H1 (cell line): Measurements from ENCODE around the gene NOP9. TPM values are rescaled to one million over a fixed set of nuclear protein-coding genes. Genes with fewer than 3 reads are reported as not detected.

Source experiments
- CTCF ChIA-PET: fragments of 300-600 bp; sonication (Branson Sonifier 250); formaldehyde crosslinking; loops from one replicate; lab custom pipeline; 2021; ENCODE audit not compliant: partially characterized antibody; lab: Charles Lee
- POLR2A ChIA-PET: fragments of 300-600 bp; sonication (Branson Sonifier 250); formaldehyde crosslinking; loops from one replicate; lab custom pipeline; 2021; ENCODE audit warnings: inconsistent platforms; ENCODE audit not compliant: partially characterized antibody; lab: Charles Lee
- DNase-seq, 2 experiments: peaks; one replicate each; pipeline versions ENCODE4 v3.0.0 to v3.0.0-alpha.2; 2010 to 2022; ENCODE audit warnings: low spot score in 2 of 2, low read depth in 1 of 2, mixed read lengths in 1 of 2
- FAIRE-seq: peaks from 2 replicates; lab custom pipeline; 2011; peaks lifted over from hg19 to GRCh38; lab: Jason Lieb, UNC
- H2AFZ ChIP-seq: 2 replicates; pipeline ENCODE4 v1.8.1; 2012; ENCODE audit warnings: low read length, inconsistent platforms
- H2AK5ac ChIP-seq: 2 replicates; pipeline ENCODE4 v1.6.1; 2013; ENCODE audit warnings: low read depth, low read length
- H2BK120ac ChIP-seq: replicated peaks from 2 replicates; pipeline ENCODE3; 2013; ENCODE audit warnings: low read depth, low read length, inconsistent platforms
- H2BK12ac ChIP-seq: 2 replicates; pipeline ENCODE4 v1.6.1; 2013; ENCODE audit warnings: low read depth, low read length
- H2BK15ac ChIP-seq: 2 replicates; pipeline ENCODE4 v1.6.1; 2013; ENCODE audit warnings: low read length
- H2BK20ac ChIP-seq: 2 replicates; pipeline ENCODE4 v1.6.1; 2013; ENCODE audit warnings: low read length
- H2BK5ac ChIP-seq: 2 replicates; pipeline ENCODE4 v1.6.1; 2013; ENCODE audit warnings: low read depth, low read length
- H3K14ac ChIP-seq: 2 replicates; pipeline ENCODE4 v1.6.1; 2013; ENCODE audit warnings: inconsistent platforms; ENCODE audit not compliant: insufficient read length
- H3K18ac ChIP-seq: 2 replicates; pipeline ENCODE4 v1.6.1; 2013; ENCODE audit warnings: low read length; ENCODE audit errors: extremely low read depth
- H3K23ac ChIP-seq: 2 replicates; pipeline ENCODE4 v1.6.1; 2013; ENCODE audit warnings: inconsistent platforms; ENCODE audit not compliant: insufficient read length
- H3K23me2 ChIP-seq: 2 replicates; pipeline ENCODE4 v1.6.1; 2013; ENCODE audit warnings: low read depth, low read length
- H3K27ac ChIP-seq: 2 replicates; pipeline ENCODE4 v1.6.1; 2011; ENCODE audit warnings: low read depth, low read length, inconsistent platforms
- H3K27me3 ChIP-seq, 4 experiments: replicated peaks in 1 of 4; 1 replicate in 1 of 4; 2 replicates in 3 of 4; pipeline versions ENCODE4 v1.6.1 to v1.8.1; 2011 to 2013; ENCODE audit warnings: low read length in 3 of 4, mild to moderate bottlenecking in 3 of 4, inconsistent platforms in 2 of 4, mixed read lengths in 2 of 4, moderate library complexity in 1 of 4; ENCODE audit not compliant: control insufficient read depth in 3 of 4, insufficient read depth in 3 of 4; ENCODE audit errors: extremely low read depth in 1 of 4
- H3K36me3 ChIP-seq, 4 experiments: 2 replicates each; pipeline versions ENCODE4 v1.6.1 to v1.8.1; 2011 to 2013; ENCODE audit warnings: mild to moderate bottlenecking in 4 of 4, low read length in 3 of 4, moderate library complexity in 2 of 4, control low read depth in 1 of 4, inconsistent platforms in 1 of 4; ENCODE audit not compliant: insufficient read depth in 4 of 4, control insufficient read depth in 2 of 4
- H3K4ac ChIP-seq: replicated peaks from 2 replicates; pipeline ENCODE3; 2013; ENCODE audit warnings: low read length, low read depth, mixed read lengths, inconsistent platforms; ENCODE audit not compliant: insufficient read length
- H3K4me1 ChIP-seq, 4 experiments: replicated peaks in 1 of 4; 1 replicate in 1 of 4; 2 replicates in 3 of 4; pipeline versions ENCODE4 v1.6.1 to v1.8.1; 2011 to 2013; ENCODE audit warnings: low read length in 3 of 4, inconsistent platforms in 2 of 4, mixed read lengths in 1 of 4; ENCODE audit not compliant: insufficient read depth in 4 of 4, control insufficient read depth in 3 of 4
- H3K4me2 ChIP-seq, 2 experiments: 2 replicates each; pipeline versions ENCODE4 v1.6.1 to v1.8.1; 2011 to 2013; ENCODE audit warnings: low read depth in 2 of 2, low read length in 2 of 2, control low read depth in 1 of 2, inconsistent platforms in 1 of 2, mild to moderate bottlenecking in 1 of 2; ENCODE audit not compliant: insufficient read depth in 1 of 2
- H3K4me3 ChIP-seq, 4 experiments: fragments of 200-600, 300-600 bp in 1 of 4; sonication (generic), shearing (Covaris generic), sonication (Bioruptor Twin) in 1 of 4; 2 replicates each; pipeline versions ENCODE4 v1.5.1 to v1.8.1; 2011 to 2016; ENCODE audit warnings: low read length in 4 of 4, low read depth in 3 of 4, control low read depth in 2 of 4, inconsistent platforms in 2 of 4, mild to moderate bottlenecking in 2 of 4, mixed read lengths in 1 of 4, moderate library complexity in 1 of 4; ENCODE audit not compliant: insufficient read depth in 2 of 4; ENCODE audit errors: extremely low read depth in 1 of 4
- H3K56ac ChIP-seq: replicated peaks from 2 replicates; pipeline ENCODE3; 2013; ENCODE audit warnings: low read depth, mild to moderate bottlenecking, mixed read lengths, low read length, inconsistent platforms; ENCODE audit not compliant: insufficient read length
- H3K79me1 ChIP-seq: 2 replicates; pipeline ENCODE4 v1.6.1; 2013; ENCODE audit warnings: low read depth, low read length, control low read depth
- H3K79me2 ChIP-seq, 2 experiments: 2 replicates each; pipeline versions ENCODE4 v1.6.1 to v1.8.1; 2012 to 2013; ENCODE audit warnings: low read length in 2 of 2, mild to moderate bottlenecking in 2 of 2, inconsistent platforms in 1 of 2; ENCODE audit not compliant: insufficient read depth in 2 of 2, control insufficient read depth in 1 of 2
- H3K9ac ChIP-seq, 4 experiments: replicated peaks in 1 of 4; 1 replicate in 1 of 4; 2 replicates in 3 of 4; pipeline versions ENCODE4 v1.6.1 to v1.8.1; 2011 to 2013; ENCODE audit warnings: low read depth in 3 of 4, low read length in 3 of 4, control low read depth in 2 of 4, mild to moderate bottlenecking in 2 of 4, moderate library complexity in 2 of 4, inconsistent platforms in 1 of 4; ENCODE audit errors: extremely low read depth in 1 of 4
- H3K9me3 ChIP-seq, 2 experiments: 2 replicates each; pipeline versions ENCODE4 v1.6.1 to v1.8.1; 2012 to 2013; ENCODE audit warnings: mild to moderate bottlenecking in 2 of 2, moderate library complexity in 2 of 2, control low read depth in 1 of 2, inconsistent platforms in 1 of 2, low read depth in 1 of 2, low read length in 1 of 2, mixed read lengths in 1 of 2; ENCODE audit not compliant: insufficient read depth in 2 of 2
- H4K20me1 ChIP-seq, 2 experiments: replicated peaks in 1 of 2; 2 replicates each; pipeline versions ENCODE3 to v1.8.1; 2011 to 2013; ENCODE audit warnings: inconsistent platforms in 2 of 2, low read length in 2 of 2, mild to moderate bottlenecking in 1 of 2; ENCODE audit not compliant: insufficient read depth in 2 of 2, control insufficient read depth in 1 of 2
- H4K5ac ChIP-seq: 2 replicates; pipeline ENCODE4 v1.6.1; 2013; ENCODE audit warnings: low read length, low read depth, mixed read lengths, inconsistent platforms; ENCODE audit not compliant: insufficient read length
- H4K8ac ChIP-seq: 2 replicates; pipeline ENCODE4 v1.8.0; 2013; ENCODE audit warnings: mild to moderate bottlenecking, moderate library complexity, low read length, inconsistent platforms; ENCODE audit not compliant: insufficient read depth; ENCODE audit errors: extremely low read depth
- H4K91ac ChIP-seq: replicated peaks from 2 replicates; pipeline ENCODE3; 2013; ENCODE audit warnings: low read length, mixed read lengths, inconsistent platforms; ENCODE audit not compliant: insufficient read length
- BACH1 ChIP-seq: IDR thresholded peaks from 2 replicates; pipeline ENCODE4 v1.6.1; 2012; ENCODE audit warnings: low read length, improper control_type of control experiment
- CBX8 ChIP-seq: fragments of 300-800, 300-1000 bp; sonication (generic); IDR thresholded peaks from 2 replicates; pipeline ENCODE4 v1.7.1; 2016; ENCODE audit warnings: low read depth, low read length, borderline replicate concordance
- CHD1 ChIP-seq: IDR thresholded peaks from 2 replicates; pipeline ENCODE4 v1.6.1; 2012; ENCODE audit warnings: low read depth, low read length, improper control_type of control experiment
- FOSL1 ChIP-seq: IDR thresholded peaks from 2 replicates; pipeline ENCODE4 v1.6.1; 2011; ENCODE audit warnings: mild to moderate bottlenecking, low read depth, low read length, moderate library complexity; ENCODE audit not compliant: insufficient read depth
- HDAC2 ChIP-seq, 2 experiments: fragments of 300-600 bp in 1 of 2; sonication (generic) in 1 of 2; IDR thresholded peaks; 2 replicates each; pipeline ENCODE4 v1.6.1; 2011 to 2012; ENCODE audit warnings: low read depth in 2 of 2, low read length in 2 of 2, mild to moderate bottlenecking in 2 of 2, moderate library complexity in 2 of 2, borderline replicate concordance in 1 of 2, inconsistent platforms in 1 of 2
- RAD21 ChIP-seq, 2 experiments: IDR thresholded peaks in 1 of 2; conservative IDR thresholded peaks in 1 of 2; 2 replicates each; pipeline ENCODE4 v1.6.1; 2011; ENCODE audit warnings: low read depth in 2 of 2, low read length in 2 of 2, improper control_type of control experiment in 1 of 2, inconsistent platforms in 1 of 2, mild to moderate bottlenecking in 1 of 2, moderate library complexity in 1 of 2
- SIRT6 ChIP-seq: IDR thresholded peaks from one replicate; pipeline ENCODE4 v1.7.1; 2012; ENCODE audit warnings: low read length, inconsistent platforms
- SP2 ChIP-seq: IDR thresholded peaks from 2 replicates; pipeline ENCODE4 v1.6.1; 2012; ENCODE audit warnings: mild to moderate bottlenecking, low read length, inconsistent platforms
- TAF1 ChIP-seq: IDR thresholded peaks from 2 replicates; pipeline ENCODE4 v1.6.1; 2011; ENCODE audit warnings: mild to moderate bottlenecking, low read depth, low read length
- TBP ChIP-seq: IDR thresholded peaks from 2 replicates; pipeline ENCODE4 v1.6.1; 2011; ENCODE audit warnings: low read depth, low read length, improper control_type of control experiment
- TCF12 ChIP-seq: IDR thresholded peaks from 2 replicates; pipeline ENCODE4 v1.6.1; 2011; ENCODE audit warnings: low read depth, mild to moderate bottlenecking, low read length
- WGBS, 2 experiments: shearing (Covaris generic) in 1 of 2; methylation state at CpG; one replicate each; pipeline versions ENCODE4 v1.1.6 to v1.1.7; 2013 to 2015; ENCODE audit warnings: low lambda C conversion rate in 2 of 2, mixed read lengths in 2 of 2, inconsistent platforms in 1 of 2, low coverage in 1 of 2, missing lambda C conversion rate in 1 of 2; ENCODE audit not compliant: insufficient replicate concordance in 2 of 2, insufficient coverage in 1 of 2, insufficient read length in 1 of 2; ENCODE audit errors: extremely low coverage in 1 of 2, missing lambda C conversion rate in 1 of 2; 5-methylcytosine and 5-hydroxymethylcytosine counted together
- polyA plus RNA-seq, 7 experiments: library from polyadenylated mRNA; depleted of rRNA in 3 of 7; stranded (reverse) in 5 of 7; unstranded in 2 of 7; fragments of >200 nt in 5 of 7; fragments of 200-250 nt in 2 of 7; gene quantifications; 1 replicate in 5 of 7; 2 replicates in 1 of 7; 4 replicates in 1 of 7; pipeline versions ENCODE4 v1.2.1 to v1.2.3, GENCODE V29; 2011 to 2013; ENCODE audit warnings: missing spikeins in 2 of 7, mixed read lengths in 2 of 7
- total RNA-seq: library from RNA; stranded (reverse); fragmentation: NEBNext Ultra II Directional; extraction: Animal tissue kit (Norgen Biotek cat#: 25700); gene quantifications from 2 replicates; pipeline ENCODE4 v1.2.1, GENCODE V29; 2021
- TF ChIP-seq, protein P1 (sequence below): IDR thresholded peaks from 2 replicates; pipeline ENCODE4 v1.6.1; 2011; ENCODE audit warnings: low read depth, mild to moderate bottlenecking, low read length; ENCODE audit not compliant: insufficient read depth
- TF ChIP-seq, protein P2 (sequence below): IDR thresholded peaks from 2 replicates; pipeline ENCODE4 v1.6.1; 2012; ENCODE audit warnings: inconsistent platforms

NOP9 gene
- total and polyA plus RNA-seq, 2 of the 8 experiments (the other 6 are each of a cell fraction or from before 2014, with no cell fraction given) = 17.8 to 34.8 TPM

DNA sequence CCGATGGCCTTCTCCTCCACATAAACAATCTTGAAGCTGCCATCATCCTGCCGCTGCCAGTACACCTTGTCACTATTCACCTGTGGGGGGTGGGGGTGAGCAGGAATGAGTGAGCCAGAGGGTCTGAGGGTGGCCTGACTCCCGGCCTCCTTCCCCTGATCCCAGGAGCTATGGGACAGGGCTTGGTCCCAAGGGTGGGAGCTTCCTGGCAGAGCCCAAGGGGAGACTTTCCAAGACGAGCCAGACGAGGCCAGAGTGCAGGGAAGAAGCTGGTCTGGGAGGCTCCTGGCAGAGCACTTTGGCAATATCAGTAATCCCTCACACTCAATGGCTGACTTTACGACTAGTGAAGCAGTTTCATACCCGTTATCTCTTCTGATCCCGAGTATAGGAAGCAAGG lies 44.2 kb upstream of the NOP9 start:
- no peak overlapping the region for H3K56ac ChIP-seq
- no peak overlapping the region for H3K27ac ChIP-seq
- H3K4me3 ChIP-seq = no peak overlapping the region
- H4K8ac ChIP-seq = no peak overlapping the region
- H3K9me3 ChIP-seq = no peaks in the 10 kb centered on the region
- no peak overlapping the region for H2BK15ac ChIP-seq
- no peak overlapping the region for H4K91ac ChIP-seq
- H3K79me1 ChIP-seq = no peaks in the 10 kb centered on the region
- no peak overlapping the region for H3K23ac ChIP-seq
- H3K4me1 ChIP-seq = no peaks in the 10 kb centered on the region; a peak in 1 of 7 replicates
- H2BK12ac ChIP-seq = no peak overlapping the region
- H4K5ac ChIP-seq = no peak overlapping the region
- CTCF ChIA-PET = interaction anchor here (0.6 to 6.0 kb wide), 6 partner anchors 9 to 145 kb away, joined by 3 to 63 read pairs (median 3); partner anchors contain the start of genes CIDEB, DHRS1 and NOP9
- H3K23me2 ChIP-seq = no peaks in the 10 kb centered on the region
- FAIRE-seq (no peak), DNase-seq (no peak)
- no peak overlapping the region for H2AK5ac ChIP-seq
- H3K9ac ChIP-seq = no peak overlapping the region
- no peaks in the 10 kb centered on the region for H3K36me3 ChIP-seq
- no peak overlapping the region for H3K4ac ChIP-seq
- H2BK120ac ChIP-seq = no peak overlapping the region
- POLR2A ChIA-PET = interaction anchor here (0.8 kb wide), 1 partner anchor 16 kb away, joined by 3 read pairs; the partner anchor contains the start of gene RABGGTA
- WGBS, 2 experiments = 85% methylated on average over 8 of the region's 8 CpGs; no CpG with 5 or more reads in 1 of the 2 experiments
- no peak overlapping the region for H3K18ac ChIP-seq
- H3K79me2 ChIP-seq = no peaks in the 10 kb centered on the region
- H2BK5ac ChIP-seq = no peak overlapping the region
- H3K14ac ChIP-seq = no peak overlapping the region
- no peak overlapping the region for H3K4me2 ChIP-seq
- H3K27me3 ChIP-seq = no peaks in the 10 kb centered on the region; a peak in 1 of 7 replicates
- peaks cover 0 to 2% of the 10 kb centered on the region in 2 experiments for H4K20me1 ChIP-seq
- no peak overlapping the region for H2BK20ac ChIP-seq
- no peak overlapping the region for H2AFZ ChIP-seq
- no peak for TF ChIP-seq HDAC2 (IDR thresholded peaks at IDR 0.05; ENCODE audit: borderline replicate concordance in 1 of 2, low read depth in 2 of 2, low read length in 2 of 2)
- no peak for TF ChIP-seq BACH1
- TF ChIP-seq, protein P1, sequence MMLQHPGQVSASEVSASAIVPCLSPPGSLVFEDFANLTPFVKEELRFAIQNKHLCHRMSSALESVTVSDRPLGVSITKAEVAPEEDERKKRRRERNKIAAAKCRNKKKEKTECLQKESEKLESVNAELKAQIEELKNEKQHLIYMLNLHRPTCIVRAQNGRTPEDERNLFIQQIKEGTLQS = no peak
- no peak for TF ChIP-seq CHD1
- TF ChIP-seq TBP = no peak
- TF ChIP-seq, protein P2, sequence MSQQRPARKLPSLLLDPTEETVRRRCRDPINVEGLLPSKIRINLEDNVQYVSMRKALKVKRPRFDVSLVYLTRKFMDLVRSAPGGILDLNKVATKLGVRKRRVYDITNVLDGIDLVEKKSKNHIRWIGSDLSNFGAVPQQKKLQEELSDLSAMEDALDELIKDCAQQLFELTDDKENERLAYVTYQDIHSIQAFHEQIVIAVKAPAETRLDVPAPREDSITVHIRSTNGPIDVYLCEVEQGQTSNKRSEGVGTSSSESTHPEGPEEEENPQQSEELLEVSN = no peak
- no peak for TF ChIP-seq TAF1
- no peak for TF ChIP-seq FOSL1
- no peak for TF ChIP-seq CBX8
- TF ChIP-seq TCF12 = no peak
- TF ChIP-seq SP2 = no peak
- no peak for TF ChIP-seq SIRT6
- no peak for TF ChIP-seq RAD21 (IDR thresholded peaks at IDR 0.05 in 1 of 2, conservative IDR thresholded peaks at IDR 0.05 in 1 of 2; ENCODE audit: low read depth in 2 of 2, low read length in 2 of 2)
